NAMALWA (cell line): ENCODE measurements around the gene CENPQ.

Experiments used
- DNase-seq: peaks from one replicate; pipeline ENCODE4 v3.0.0-alpha.2; 2015; ENCODE audit warnings: low spot score

The CENPQ gene

DNA sequence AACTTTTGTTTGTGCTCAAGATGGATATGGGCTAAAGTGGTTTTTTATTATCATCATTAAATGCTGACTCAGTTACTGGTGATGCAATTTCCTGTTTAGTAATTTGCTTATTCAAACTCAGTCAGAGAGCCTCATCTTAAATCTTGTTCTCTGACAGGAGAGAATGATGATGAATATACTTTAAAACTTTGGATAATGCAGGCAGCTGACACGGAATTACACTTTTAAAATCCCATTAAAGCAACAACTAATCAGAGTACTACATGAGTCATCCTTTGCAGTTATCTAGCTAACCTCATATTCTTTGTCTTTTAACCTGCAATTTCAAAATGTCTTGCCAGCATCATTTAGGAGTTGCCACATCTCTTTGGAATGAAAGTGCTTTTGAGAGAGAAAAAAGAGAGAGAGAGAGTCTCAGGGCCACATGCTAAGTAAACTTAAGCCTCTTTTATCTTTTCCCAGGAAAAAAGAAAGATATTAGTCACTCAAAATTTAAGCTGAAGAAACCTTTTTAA, 78.1 kb downstream of the CENPQ start:
- no peak for DNase-seq

DNA sequence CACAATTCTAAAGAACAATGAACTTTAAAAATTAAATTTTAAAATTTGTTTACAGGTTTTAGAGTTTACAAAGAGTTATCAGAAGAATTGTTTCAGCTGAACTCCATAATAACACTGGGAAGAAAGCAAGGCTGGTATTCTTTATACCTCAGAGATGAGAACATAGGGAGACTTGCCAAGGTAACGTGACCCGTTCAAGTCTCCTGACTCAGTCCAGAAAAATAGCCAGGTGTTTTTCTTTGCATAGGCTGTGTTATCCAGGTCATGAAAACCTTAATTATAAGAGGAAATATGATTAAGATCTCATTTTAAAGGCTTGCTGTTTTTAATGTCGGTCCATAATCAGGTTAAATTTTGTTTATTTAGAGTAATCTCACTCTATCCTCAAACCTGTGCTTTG, 78.8 kb downstream of the CENPQ start:
- DNase-seq = no peak
